Measurements from ENCODE around the gene DDX1.

- TF ChIP-seq REST (IDR thresholded peaks at IDR 0.05; ENCODE audit: insufficient read depth in 1 of 2, low read depth in 2 of 2, low read length in 2 of 2) (no peak), FOXP2 (optimal IDR thresholded peaks at IDR 0.05; ENCODE audit: borderline replicate concordance, extremely low read depth, extremely low read length, insufficient read depth) (no peak)
Observed at GRCh38 chr2:15663802-15664201, 72.1 kb downstream of the DDX1 start.

Data from PFSK-1 (cell line).